ENCODE results near the gene CCDC92B. TPM values are rescaled to one million over a fixed set of nuclear protein-coding genes. Genes with fewer than 3 reads are reported as not detected.

The CCDC92B gene
- total RNA-seq, 2 donors from 2014 or later, result 0.14 TPM; not detected in 1

DNA sequence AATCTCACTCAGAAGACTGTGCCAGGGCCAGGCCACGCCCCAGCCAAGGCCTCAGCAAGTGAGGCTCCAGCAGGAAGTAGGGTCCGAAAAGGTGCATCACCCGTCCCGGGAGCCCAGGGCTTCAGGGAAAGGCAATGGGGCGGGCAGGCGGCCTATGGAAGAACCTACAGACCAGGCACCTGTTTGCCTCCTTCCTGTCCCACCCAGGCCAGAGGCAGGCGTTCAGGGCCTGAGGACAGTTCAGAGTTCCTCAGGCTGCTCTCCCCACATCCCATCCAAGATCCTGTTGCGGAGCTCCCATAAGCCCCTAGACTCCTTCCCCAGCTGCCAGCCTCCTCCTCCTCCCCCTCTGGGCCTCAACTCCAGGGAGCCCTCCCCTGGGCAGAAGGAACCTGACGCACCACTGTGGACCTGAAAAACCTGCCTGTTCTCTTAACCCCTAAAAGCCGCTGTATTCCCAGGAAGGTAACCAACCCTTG, 40.2 kb downstream of the CCDC92B start:
- peak overlapping the region; percentile 52 to 63 for H3K27ac ChIP-seq
- H3K4me3 ChIP-seq, result peak overlapping the region; percentile 52
- H3K9me3 ChIP-seq, result no peaks in the 10 kb centered on the region
- H3K36me3 ChIP-seq, result no peaks in the 10 kb centered on the region
- DNase-seq (ENCODE audit: low spot score) (no peak), ATAC-seq (ENCODE audit: insufficient number of reproducible peaks, low FRiP score, low read depth) (no peak)
- TF ChIP-seq, protein P1, sequence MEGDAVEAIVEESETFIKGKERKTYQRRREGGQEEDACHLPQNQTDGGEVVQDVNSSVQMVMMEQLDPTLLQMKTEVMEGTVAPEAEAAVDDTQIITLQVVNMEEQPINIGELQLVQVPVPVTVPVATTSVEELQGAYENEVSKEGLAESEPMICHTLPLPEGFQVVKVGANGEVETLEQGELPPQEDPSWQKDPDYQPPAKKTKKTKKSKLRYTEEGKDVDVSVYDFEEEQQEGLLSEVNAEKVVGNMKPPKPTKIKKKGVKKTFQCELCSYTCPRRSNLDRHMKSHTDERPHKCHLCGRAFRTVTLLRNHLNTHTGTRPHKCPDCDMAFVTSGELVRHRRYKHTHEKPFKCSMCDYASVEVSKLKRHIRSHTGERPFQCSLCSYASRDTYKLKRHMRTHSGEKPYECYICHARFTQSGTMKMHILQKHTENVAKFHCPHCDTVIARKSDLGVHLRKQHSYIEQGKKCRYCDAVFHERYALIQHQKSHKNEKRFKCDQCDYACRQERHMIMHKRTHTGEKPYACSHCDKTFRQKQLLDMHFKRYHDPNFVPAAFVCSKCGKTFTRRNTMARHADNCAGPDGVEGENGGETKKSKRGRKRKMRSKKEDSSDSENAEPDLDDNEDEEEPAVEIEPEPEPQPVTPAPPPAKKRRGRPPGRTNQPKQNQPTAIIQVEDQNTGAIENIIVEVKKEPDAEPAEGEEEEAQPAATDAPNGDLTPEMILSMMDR (IDR thresholded peaks at IDR 0.05), result no peak
- H3K27me3 ChIP-seq (replicated peaks; ENCODE audit: insufficient read depth), result no peaks in the 10 kb centered on the region
- H3K4me1 ChIP-seq (ENCODE audit: control insufficient read depth in 1 of 2, low read depth in 2 of 2), result peaks cover 40 to 47% of the 10 kb centered on the region in 2 donors

DNA sequence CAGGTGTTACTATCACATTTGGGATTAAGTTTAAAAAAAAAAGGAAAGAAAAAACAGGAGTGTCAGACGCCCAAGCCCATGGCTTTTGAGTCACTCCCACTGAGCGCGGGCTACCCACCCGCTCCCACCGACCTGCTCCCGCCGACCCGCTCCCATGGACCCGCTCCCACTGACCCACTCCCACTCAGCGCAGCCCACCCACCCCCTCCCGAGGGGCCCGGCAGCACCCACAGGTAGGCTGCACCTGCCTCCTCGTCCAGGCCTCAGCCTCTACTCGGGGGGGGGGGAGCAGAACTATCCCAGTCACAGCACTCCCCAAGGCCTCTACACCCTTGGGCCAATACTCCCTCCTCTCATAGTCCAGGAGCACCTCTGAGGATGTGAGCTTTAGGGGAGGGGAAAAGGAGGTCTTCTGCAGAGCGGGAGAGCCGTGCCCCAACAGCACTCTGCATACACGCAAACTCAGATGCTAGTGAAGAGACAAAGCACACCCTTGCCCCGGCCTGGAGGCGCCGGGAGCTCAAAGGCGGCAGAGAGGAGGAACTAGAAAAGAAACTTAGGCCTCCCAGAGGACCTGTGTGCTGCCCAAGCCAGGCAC, 40.8 kb downstream of the CCDC92B start:
- TF ChIP-seq, protein P1 (IDR thresholded peaks at IDR 0.05), result no peak
- H3K9me3 ChIP-seq, result no peaks in the 10 kb centered on the region
- peak overlapping the region; percentile 52 for H3K4me3 ChIP-seq
- peak overlapping the region; percentile 52 to 63 for H3K27ac ChIP-seq
- no peaks in the 10 kb centered on the region for H3K36me3 ChIP-seq
- H3K4me1 ChIP-seq (ENCODE audit: control insufficient read depth in 1 of 2, low read depth in 2 of 2), result peaks cover 40 to 47% of the 10 kb centered on the region in 2 donors
- DNase-seq (ENCODE audit: low spot score) (no peak), ATAC-seq (ENCODE audit: insufficient number of reproducible peaks, low FRiP score, low read depth) (no peak)
- H3K27me3 ChIP-seq (replicated peaks; ENCODE audit: insufficient read depth), result no peaks in the 10 kb centered on the region

DNA sequence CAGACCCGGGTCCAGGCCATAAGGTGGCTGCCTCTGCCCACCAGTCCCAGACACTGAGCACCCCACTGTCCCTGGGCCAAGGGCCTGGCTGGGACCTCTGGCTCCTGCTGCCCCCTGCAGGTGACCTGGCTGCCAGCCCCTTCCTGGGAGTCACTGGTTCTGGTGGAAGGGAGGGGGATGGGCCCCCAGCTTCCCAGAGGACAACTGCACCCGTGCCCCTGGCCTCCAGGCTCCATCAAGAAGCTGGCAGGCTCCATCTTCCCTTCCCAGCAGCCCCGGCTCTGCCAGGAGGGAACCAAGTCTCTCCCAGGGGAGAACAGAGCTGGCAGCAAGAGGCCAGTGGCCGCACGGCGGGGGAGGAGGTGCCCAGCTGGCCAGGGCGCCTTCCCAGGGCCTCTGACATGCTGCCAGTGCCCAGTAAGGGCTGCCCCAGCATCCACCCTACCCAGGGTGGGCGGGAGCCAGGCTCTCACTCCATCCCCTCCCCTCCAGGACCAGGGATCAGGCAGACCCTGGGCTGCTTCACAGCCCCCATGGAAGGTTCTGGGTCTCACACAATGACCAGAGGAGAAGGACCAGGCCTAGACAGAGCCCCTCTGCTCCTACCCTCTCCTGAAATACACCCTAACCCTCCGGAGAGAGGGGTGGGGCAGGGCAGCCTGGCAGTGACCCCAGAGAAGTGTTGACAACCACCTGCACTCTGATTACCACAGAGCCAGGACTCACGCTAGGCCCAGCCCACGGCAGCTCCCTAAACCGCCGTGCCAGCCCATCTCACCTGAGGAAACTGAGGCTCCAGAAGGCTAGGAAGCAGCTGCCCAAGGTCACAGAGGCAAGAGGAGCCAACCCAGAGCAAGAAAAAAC, 41.5 kb downstream of the CCDC92B start:
- H3K4me3 ChIP-seq, result peak overlapping the region; percentile 52
- TF ChIP-seq, protein P1 (IDR thresholded peaks at IDR 0.05), result peak; percentile 32
- ATAC-seq (ENCODE audit: insufficient number of reproducible peaks, low FRiP score, low read depth) (peak; percentile 18), DNase-seq (ENCODE audit: low spot score) (no peak)
- H3K27ac ChIP-seq, result peak overlapping the region; percentile 52 to 63
- peaks cover 40 to 47% of the 10 kb centered on the region in 2 donors for H3K4me1 ChIP-seq (ENCODE audit: control insufficient read depth in 1 of 2, low read depth in 2 of 2)
- H3K27me3 ChIP-seq (replicated peaks; ENCODE audit: insufficient read depth), result no peaks in the 10 kb centered on the region
- H3K36me3 ChIP-seq, result peaks cover 3% of the 10 kb centered on the region
- H3K9me3 ChIP-seq, result no peaks in the 10 kb centered on the region

DNA sequence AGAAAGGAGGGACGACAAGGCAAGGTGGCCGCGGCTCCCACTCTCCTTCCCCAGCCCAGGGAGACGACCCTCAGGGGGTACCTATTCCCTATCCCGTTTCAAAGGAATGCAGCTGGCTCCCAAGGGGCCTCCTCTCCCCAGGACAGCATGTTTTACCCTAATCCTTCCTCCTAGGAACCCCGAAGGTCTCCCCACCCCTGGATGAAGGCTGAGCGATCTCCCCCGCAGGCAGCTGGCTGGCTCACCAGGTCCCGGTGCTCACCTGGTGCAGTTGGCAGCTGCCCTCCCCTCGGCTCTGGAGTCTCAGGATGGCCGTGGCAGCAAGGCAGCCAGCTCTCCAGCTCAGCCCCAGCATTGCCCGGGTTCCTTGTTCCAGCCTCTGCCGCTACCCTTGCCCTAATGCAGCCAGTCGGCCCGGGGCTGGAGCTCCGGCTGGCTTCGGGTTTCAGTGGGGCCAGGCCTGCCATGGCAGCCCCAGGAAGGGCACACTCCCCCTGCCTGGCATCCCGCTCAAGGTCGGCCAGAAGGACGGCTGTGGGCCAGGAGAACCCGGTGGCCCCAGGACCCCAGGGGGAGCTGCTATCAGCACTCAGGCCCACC, 42.4 kb downstream of the CCDC92B start:
- Histone ChIP-seq H3K4me3 (no peak overlapping the region), H3K36me3 (peaks cover 9% of the 10 kb centered on the region), H3K27me3 (replicated peaks; ENCODE audit: insufficient read depth) (no peaks in the 10 kb centered on the region), H3K9me3 (no peaks in the 10 kb centered on the region), H3K4me1 (ENCODE audit: control insufficient read depth in 1 of 2, low read depth in 2 of 2) (peaks cover 34 to 41% of the 10 kb centered on the region in 2 donors), H3K27ac (peak overlapping the region in 1 of 2 donors; percentile 63)
- ATAC-seq (ENCODE audit: insufficient number of reproducible peaks, low FRiP score, low read depth), result no peak
- DNase-seq (ENCODE audit: low spot score), result no peak
- TF ChIP-seq, protein P1 (IDR thresholded peaks at IDR 0.05), result no peak
